SKM-1 treated with dmso at 0.1 percent for 144 hours (cell line): Measurements from ENCODE around the gene PRKCH.
"Not testable (repeated sequence)": the region's sequence is repeated elsewhere in the genome, so short reads cannot be mapped to it uniquely, and the experiment has no call there.

Experiments
- DNase-seq: peaks from one replicate; lab custom pipeline; 2025; ENCODE audit not compliant: unreplicated experiment; lab: John Stamatoyannopoulos, UW

PRKCH gene

GRCh38 chr14:61451891-61452400 is 130.6 kb downstream of the PRKCH start:
- DNase-seq: no peak

- no peak for DNase-seq
Observed at GRCh38 chr14:61452452-61452851, 131.1 kb downstream of the PRKCH start.

GRCh38 chr14:61453103-61453767 is 131.9 kb downstream of the PRKCH start:
- no peak for DNase-seq

GRCh38 chr14:61454545-61454944 is 133.2 kb downstream of the PRKCH start:
- no peak for DNase-seq

GRCh38 chr14:61455351-61455750 is 134.0 kb downstream of the PRKCH start:
- DNase-seq: no peak

- peak; percentile 12 for DNase-seq
Observed at GRCh38 chr14:61456720-61457119, 135.3 kb downstream of the PRKCH start.

- no peak for DNase-seq
Observed at GRCh38 chr14:61458766-61459165, 137.4 kb downstream of the PRKCH start.

GRCh38 chr14:61459229-61459628 is 137.8 kb downstream of the PRKCH start:
- no peak for DNase-seq

- no peak for DNase-seq
Observed at GRCh38 chr14:61460063-61460462, 138.7 kb downstream of the PRKCH start.

- DNase-seq: no peak
Observed at GRCh38 chr14:61460718-61461611, 139.6 kb downstream of the PRKCH start.

- peak; percentile 13 for DNase-seq
Observed at GRCh38 chr14:61461808-61462275, 140.5 kb downstream of the PRKCH start.

- no peak for DNase-seq
Observed at GRCh38 chr14:61462566-61463193, 141.3 kb downstream of the PRKCH start.

GRCh38 chr14:61463664-61464285 is 142.4 kb downstream of the PRKCH start:
- no peak for DNase-seq

- not testable (repeated sequence) for DNase-seq
Observed at GRCh38 chr14:61464539-61465320, 143.4 kb downstream of the PRKCH start.

GRCh38 chr14:61466249-61466904 is 145.0 kb downstream of the PRKCH start:
- DNase-seq: no peak

GRCh38 chr14:61466905-61467280 is 145.5 kb downstream of the PRKCH start:
- DNase-seq: no peak

- no peak for DNase-seq
Observed at GRCh38 chr14:61467296-61467695, 145.9 kb downstream of the PRKCH start.

- DNase-seq: no peak
Observed at GRCh38 chr14:61468063-61468825, 146.9 kb downstream of the PRKCH start.

GRCh38 chr14:61469781-61470180 is 148.4 kb downstream of the PRKCH start:
- DNase-seq: no peak
